Measurements from ENCODE around the gene HHAT. TPM values are rescaled to one million over a fixed set of nuclear protein-coding genes. Genes with fewer than 3 reads are reported as not detected.
"Not testable (repeated sequence)": the region's sequence is repeated elsewhere in the genome, so short reads cannot be mapped to it uniquely, and the experiment has no call there.

HHAT gene
- total RNA-seq, 4 donors from 2014 or later, result 4.8 to 5.9 (median 5.3) TPM

- TF ChIP-seq, protein P1, sequence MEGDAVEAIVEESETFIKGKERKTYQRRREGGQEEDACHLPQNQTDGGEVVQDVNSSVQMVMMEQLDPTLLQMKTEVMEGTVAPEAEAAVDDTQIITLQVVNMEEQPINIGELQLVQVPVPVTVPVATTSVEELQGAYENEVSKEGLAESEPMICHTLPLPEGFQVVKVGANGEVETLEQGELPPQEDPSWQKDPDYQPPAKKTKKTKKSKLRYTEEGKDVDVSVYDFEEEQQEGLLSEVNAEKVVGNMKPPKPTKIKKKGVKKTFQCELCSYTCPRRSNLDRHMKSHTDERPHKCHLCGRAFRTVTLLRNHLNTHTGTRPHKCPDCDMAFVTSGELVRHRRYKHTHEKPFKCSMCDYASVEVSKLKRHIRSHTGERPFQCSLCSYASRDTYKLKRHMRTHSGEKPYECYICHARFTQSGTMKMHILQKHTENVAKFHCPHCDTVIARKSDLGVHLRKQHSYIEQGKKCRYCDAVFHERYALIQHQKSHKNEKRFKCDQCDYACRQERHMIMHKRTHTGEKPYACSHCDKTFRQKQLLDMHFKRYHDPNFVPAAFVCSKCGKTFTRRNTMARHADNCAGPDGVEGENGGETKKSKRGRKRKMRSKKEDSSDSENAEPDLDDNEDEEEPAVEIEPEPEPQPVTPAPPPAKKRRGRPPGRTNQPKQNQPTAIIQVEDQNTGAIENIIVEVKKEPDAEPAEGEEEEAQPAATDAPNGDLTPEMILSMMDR (IDR thresholded peaks at IDR 0.05), result no peak
- no peak for TF ChIP-seq EP300 (IDR thresholded peaks at IDR 0.05)
- no peak for TF ChIP-seq POLR2A (IDR thresholded peaks at IDR 0.05)
- Histone ChIP-seq H3K4me1 (peaks cover 0 to 5% (median 0%) of the 10 kb centered on the region in 4 donors), H3K27ac (no peak overlapping the region), H3K4me3 (no peak overlapping the region), H3K36me3 (peaks cover 0 to 10% (median 0%) of the 10 kb centered on the region in 3 donors), H3K9me3 (no peaks in the 10 kb centered on the region), H3K27me3 (no peaks in the 10 kb centered on the region)
- 92% methylated on average over 5 of the region's 5 CpGs for WGBS, 2 donors
- DNase-seq (ENCODE audit: low spot score in 2 of 2), result no peak
Observed at GRCh38 chr1:210417881-210418280, 89.2 kb downstream of the HHAT start.

DNA sequence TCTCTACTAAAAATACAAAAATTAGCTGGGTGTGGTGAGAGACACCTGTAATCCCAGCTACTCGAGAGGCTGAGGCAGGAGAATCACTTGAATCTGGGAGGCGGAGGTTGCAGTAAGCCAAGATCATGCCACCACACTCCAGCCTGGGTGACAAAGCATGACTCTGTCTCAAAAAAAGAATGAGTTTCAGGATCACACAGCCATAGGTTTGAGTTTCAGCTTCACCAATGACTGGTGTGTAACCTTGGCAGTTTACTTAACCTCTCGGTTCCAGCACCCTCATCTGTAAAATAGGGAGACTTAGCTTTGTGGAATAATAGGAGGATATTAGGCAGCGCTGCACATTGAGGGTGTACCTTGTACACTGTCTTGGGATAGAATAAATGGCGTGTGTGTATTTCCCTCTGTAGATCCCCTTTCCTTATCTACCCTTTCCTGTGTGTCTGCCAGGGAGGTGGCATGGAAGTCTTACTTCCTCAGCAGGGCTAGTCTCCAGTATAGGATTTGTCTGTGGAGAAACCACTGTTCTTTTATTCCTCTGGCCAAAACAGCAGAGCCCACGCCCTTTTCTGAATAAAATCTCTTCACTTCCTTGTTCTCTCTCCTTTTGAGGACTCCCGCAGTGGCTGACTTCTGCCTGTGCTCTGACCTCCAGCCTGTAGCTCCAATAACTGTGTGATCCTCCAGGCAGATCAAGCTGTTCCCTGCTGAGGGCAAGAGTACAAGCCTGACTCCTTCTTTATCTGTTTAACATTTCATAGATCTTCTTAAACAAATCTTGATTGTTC is 90.4 kb downstream of the HHAT start:
- Histone ChIP-seq H3K4me3 (no peak overlapping the region), H3K36me3 (peaks cover 0 to 10% (median 0%) of the 10 kb centered on the region in 3 donors), H3K9me3 (peaks cover 0 to 3% (median 0%) of the 10 kb centered on the region in 4 donors), H3K4me1 (peaks cover 0 to 5% (median 0%) of the 10 kb centered on the region in 4 donors), H3K27ac (no peak overlapping the region), H3K27me3 (no peaks in the 10 kb centered on the region)
- no peak for DNase-seq (ENCODE audit: low spot score in 2 of 2)
- WGBS, 2 donors, result 75 to 77% methylated on average over 7 of the region's 7 CpGs
- TF ChIP-seq POLR2A (IDR thresholded peaks at IDR 0.05) (no peak), EP300 (IDR thresholded peaks at IDR 0.05) (no peak)
- TF ChIP-seq, protein P1 (IDR thresholded peaks at IDR 0.05), result no peak

- H3K4me3 ChIP-seq; H3K4me1 ChIP-seq; H3K36me3 ChIP-seq; DNase-seq (ENCODE audit: low spot score in 2 of 2); H3K27me3 ChIP-seq; H3K27ac ChIP-seq; H3K9me3 ChIP-seq: not testable (repeated sequence)
- WGBS, 2 donors, result 84 to 93% methylated on average over 1 of the region's 1 CpG
Observed at GRCh38 chr1:210426696-210427095, 98.0 kb downstream of the HHAT start.

- no peak overlapping the region for H3K27ac ChIP-seq
- no peaks in the 10 kb centered on the region for H3K4me1 ChIP-seq
- 95 to 97% methylated on average over 7 of the region's 7 CpGs for WGBS, 2 donors
- no peak for TF ChIP-seq EP300 (IDR thresholded peaks at IDR 0.05)
- TF ChIP-seq, protein P1 (IDR thresholded peaks at IDR 0.05), result no peak
- TF ChIP-seq POLR2A (IDR thresholded peaks at IDR 0.05), result no peak
- H3K4me3 ChIP-seq, result no peak overlapping the region
- no peaks in the 10 kb centered on the region for H3K27me3 ChIP-seq
- H3K36me3 ChIP-seq, result no peaks in the 10 kb centered on the region
- H3K9me3 ChIP-seq, result peaks cover 0 to 3% (median 0%) of the 10 kb centered on the region in 4 donors
- DNase-seq (ENCODE audit: low spot score in 2 of 2), result no peak
Observed at GRCh38 chr1:210428696-210429095, 100.0 kb downstream of the HHAT start.

GRCh38 chr1:210434223-210434622 is 105.5 kb downstream of the HHAT start:
- H3K27ac ChIP-seq, result no peak overlapping the region
- DNase-seq (ENCODE audit: low spot score in 2 of 2), result no peak
- 46 to 50% methylated on average over 4 of the region's 4 CpGs for WGBS, 2 donors
- TF ChIP-seq, protein P1 (IDR thresholded peaks at IDR 0.05), result no peak
- TF ChIP-seq EP300 (IDR thresholded peaks at IDR 0.05), result no peak
- TF ChIP-seq POLR2A (IDR thresholded peaks at IDR 0.05), result no peak
- H3K4me3 ChIP-seq, result no peak overlapping the region
- no peaks in the 10 kb centered on the region for H3K36me3 ChIP-seq
- H3K4me1 ChIP-seq, result no peaks in the 10 kb centered on the region
- no peaks in the 10 kb centered on the region for H3K9me3 ChIP-seq
- H3K27me3 ChIP-seq, result no peaks in the 10 kb centered on the region
